ENCODE results near the gene ISCU.

The ISCU gene

GRCh38 chr12:108560752-108561719, 1.4 kb upstream of the ISCU start, which contains the start of gene SART3:
TSS of gene SART3 (minus strand) at chr12:108561173. CDS start at chr12:108561154, 19 bp downstream.
- TF ChIP-seq GATA2 (IDR thresholded peaks at IDR 0.05; ENCODE audit: low read depth, low read length) (no peak), GATA3 (IDR thresholded peaks at IDR 0.05; ENCODE audit: low read depth, low read length) (no peak)

GRCh38 chr12:108561852-108562347, 496 bp upstream of the ISCU start:
- TF ChIP-seq GATA2 (IDR thresholded peaks at IDR 0.05; ENCODE audit: low read depth, low read length) (no peak), GATA3 (IDR thresholded peaks at IDR 0.05; ENCODE audit: low read depth, low read length) (no peak)

- TF ChIP-seq GATA3 (IDR thresholded peaks at IDR 0.05; ENCODE audit: low read depth, low read length) (no peak), GATA2 (IDR thresholded peaks at IDR 0.05; ENCODE audit: low read depth, low read length) (no peak)
Measured at GRCh38 chr12:108563136-108563803, 874 bp downstream of the ISCU start.

- TF ChIP-seq GATA2 (IDR thresholded peaks at IDR 0.05; ENCODE audit: low read depth, low read length): no peak
- no peak for TF ChIP-seq GATA3 (IDR thresholded peaks at IDR 0.05; ENCODE audit: low read depth, low read length)
Measured at GRCh38 chr12:108563804-108564151, 1.4 kb downstream of the ISCU start.

- TF ChIP-seq GATA3 (IDR thresholded peaks at IDR 0.05; ENCODE audit: low read depth, low read length) (no peak), GATA2 (IDR thresholded peaks at IDR 0.05; ENCODE audit: low read depth, low read length) (no peak)
Measured at GRCh38 chr12:108564724-108565123, 2.3 kb downstream of the ISCU start.

GRCh38 chr12:108565146-108565545, 2.8 kb downstream of the ISCU start:
- TF ChIP-seq GATA3 (IDR thresholded peaks at IDR 0.05; ENCODE audit: low read depth, low read length) (no peak), GATA2 (IDR thresholded peaks at IDR 0.05; ENCODE audit: low read depth, low read length) (no peak)

GRCh38 chr12:108565976-108566375, 3.6 kb downstream of the ISCU start:
- TF ChIP-seq GATA2 (IDR thresholded peaks at IDR 0.05; ENCODE audit: low read depth, low read length) (no peak), GATA3 (IDR thresholded peaks at IDR 0.05; ENCODE audit: low read depth, low read length) (no peak)

- TF ChIP-seq GATA2 (IDR thresholded peaks at IDR 0.05; ENCODE audit: low read depth, low read length) (no peak), GATA3 (IDR thresholded peaks at IDR 0.05; ENCODE audit: low read depth, low read length) (no peak)
Measured at GRCh38 chr12:108566452-108566851, 4.1 kb downstream of the ISCU start.

GRCh38 chr12:108567406-108568337, 5.3 kb downstream of the ISCU start:
- TF ChIP-seq GATA2 (IDR thresholded peaks at IDR 0.05; ENCODE audit: low read depth, low read length): no peak

- TF ChIP-seq GATA3 (IDR thresholded peaks at IDR 0.05; ENCODE audit: low read depth, low read length) (no peak), GATA2 (IDR thresholded peaks at IDR 0.05; ENCODE audit: low read depth, low read length) (no peak)
Measured at GRCh38 chr12:108568338-108569154, 6.2 kb downstream of the ISCU start.

GRCh38 chr12:108570743-108571608, 8.6 kb downstream of the ISCU start:
- TF ChIP-seq GATA2 (IDR thresholded peaks at IDR 0.05; ENCODE audit: low read depth, low read length) (no peak), GATA3 (IDR thresholded peaks at IDR 0.05; ENCODE audit: low read depth, low read length) (no peak)

- no peak for TF ChIP-seq GATA2 (IDR thresholded peaks at IDR 0.05; ENCODE audit: low read depth, low read length)
- no peak for TF ChIP-seq GATA3 (IDR thresholded peaks at IDR 0.05; ENCODE audit: low read depth, low read length)
Measured at GRCh38 chr12:108571609-108572165, 9.3 kb downstream of the ISCU start.
